ENCODE results near the gene KIF14.
A peak's percentile ranks its signal among the peaks of the same experiment; 100 is the strongest.
"Not testable (repeated sequence)": the region's sequence is repeated elsewhere in the genome, so short reads cannot be mapped to it uniquely, and the experiment has no call there.

Gene KIF14

GRCh38 chr1:200527670-200528069, 92.9 kb downstream of the KIF14 start:
- no peak for DNase-seq (ENCODE audit: extremely low read depth, low read depth)
- no peak for TF ChIP-seq CTCF (IDR thresholded peaks at IDR 0.05; ENCODE audit: low read depth, low read length, missing control alignments)
- H3K4me3 ChIP-seq (replicated peaks; ENCODE audit: low read depth, low read length) = no peak overlapping the region

GRCh38 chr1:200526709-200527612, 93.6 kb downstream of the KIF14 start:
- peak; percentile 12 for DNase-seq (ENCODE audit: extremely low read depth, low read depth)
- TF ChIP-seq CTCF (IDR thresholded peaks at IDR 0.05; ENCODE audit: low read depth, low read length, missing control alignments) = no peak
- no peak overlapping the region for H3K4me3 ChIP-seq (replicated peaks; ENCODE audit: low read depth, low read length)

- no peak overlapping the region for H3K4me3 ChIP-seq (replicated peaks; ENCODE audit: low read depth, low read length)
- TF ChIP-seq CTCF (IDR thresholded peaks at IDR 0.05; ENCODE audit: low read depth, low read length, missing control alignments) = no peak
- no peak for DNase-seq (ENCODE audit: extremely low read depth, low read depth)
Observed at GRCh38 chr1:200525090-200525987, 95.2 kb downstream of the KIF14 start.

- not testable (repeated sequence) for DNase-seq (ENCODE audit: extremely low read depth, low read depth); H3K4me3 ChIP-seq (replicated peaks; ENCODE audit: low read depth, low read length)
Observed at GRCh38 chr1:200524551-200524950, 96.0 kb downstream of the KIF14 start.

- no peak for TF ChIP-seq CTCF (IDR thresholded peaks at IDR 0.05; ENCODE audit: low read depth, low read length, missing control alignments)
- no peak overlapping the region for H3K4me3 ChIP-seq (replicated peaks; ENCODE audit: low read depth, low read length)
- DNase-seq (ENCODE audit: extremely low read depth, low read depth) = no peak
Observed at GRCh38 chr1:200524092-200524491, 96.5 kb downstream of the KIF14 start.

GRCh38 chr1:200520735-200521134, 99.8 kb downstream of the KIF14 start:
- no peak for TF ChIP-seq CTCF (IDR thresholded peaks at IDR 0.05; ENCODE audit: low read depth, low read length, missing control alignments)
- no peak overlapping the region for H3K4me3 ChIP-seq (replicated peaks; ENCODE audit: low read depth, low read length)
- DNase-seq (ENCODE audit: extremely low read depth, low read depth) = no peak

GRCh38 chr1:200518524-200518923, 102.0 kb downstream of the KIF14 start:
- no peak overlapping the region for H3K4me3 ChIP-seq (replicated peaks; ENCODE audit: low read depth, low read length)
- no peak for TF ChIP-seq CTCF (IDR thresholded peaks at IDR 0.05; ENCODE audit: low read depth, low read length, missing control alignments)
- no peak for DNase-seq (ENCODE audit: extremely low read depth, low read depth)
